Activated CD4-positive, alpha-beta T cell treated with anti-CD3 and anti-CD28 coated beads, Interleukin-2, Interleukin-6, amounts not matched to agents 100 ng/mL and 50 ng/mL, durations not matched to agents 16 hours and 8 hours (primary cell): ENCODE measurements around the gene LCN1.
A peak's percentile ranks its signal among the peaks of the same experiment; 100 is the strongest.

Experiments used
- DNase-seq: peaks from one replicate; pipeline ENCODE4 v3.0.0-alpha.2; 2020

The LCN1 gene

GRCh38 chr9:135520916-135521607, at the start of gene LCN1:
Gene LCN1 (plus strand): TSS chr9:135521440. CDS start chr9:135521498, 58 bp downstream.
- DNase-seq = no peak

- DNase-seq = no peak
Observed at GRCh38 chr9:135471791-135472640, 49.2 kb upstream of the LCN1 start.

GRCh38 chr9:135473972-135474543, 47.2 kb upstream of the LCN1 start:
- no peak for DNase-seq

DNA sequence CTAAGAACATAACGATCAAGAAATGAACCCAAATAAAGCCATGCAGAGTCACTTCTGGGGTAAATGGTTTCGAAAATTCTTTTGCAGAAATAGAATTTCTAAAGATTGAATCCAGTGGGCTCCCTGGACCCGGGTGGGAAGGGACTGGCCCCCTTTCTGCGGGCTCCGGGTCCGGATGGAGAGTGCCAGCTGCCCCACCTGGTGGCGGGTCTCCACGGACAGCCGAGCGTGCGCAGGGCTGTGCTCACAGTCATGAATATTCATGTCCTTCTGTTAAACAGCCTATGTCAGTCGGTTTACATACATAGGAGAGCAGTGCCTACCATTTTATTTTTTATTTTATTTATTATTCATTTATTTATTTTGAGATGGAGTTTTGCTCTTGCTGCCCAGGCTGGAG, 46.3 kb upstream of the LCN1 start:
- DNase-seq = peak; percentile 30

GRCh38 chr9:135476561-135477355, 44.5 kb upstream of the LCN1 start:
- no peak for DNase-seq

- DNase-seq = no peak
Observed at GRCh38 chr9:135478191-135478590, 43.0 kb upstream of the LCN1 start.

- no peak for DNase-seq
Observed at GRCh38 chr9:135478829-135479468, 42.3 kb upstream of the LCN1 start.

DNA sequence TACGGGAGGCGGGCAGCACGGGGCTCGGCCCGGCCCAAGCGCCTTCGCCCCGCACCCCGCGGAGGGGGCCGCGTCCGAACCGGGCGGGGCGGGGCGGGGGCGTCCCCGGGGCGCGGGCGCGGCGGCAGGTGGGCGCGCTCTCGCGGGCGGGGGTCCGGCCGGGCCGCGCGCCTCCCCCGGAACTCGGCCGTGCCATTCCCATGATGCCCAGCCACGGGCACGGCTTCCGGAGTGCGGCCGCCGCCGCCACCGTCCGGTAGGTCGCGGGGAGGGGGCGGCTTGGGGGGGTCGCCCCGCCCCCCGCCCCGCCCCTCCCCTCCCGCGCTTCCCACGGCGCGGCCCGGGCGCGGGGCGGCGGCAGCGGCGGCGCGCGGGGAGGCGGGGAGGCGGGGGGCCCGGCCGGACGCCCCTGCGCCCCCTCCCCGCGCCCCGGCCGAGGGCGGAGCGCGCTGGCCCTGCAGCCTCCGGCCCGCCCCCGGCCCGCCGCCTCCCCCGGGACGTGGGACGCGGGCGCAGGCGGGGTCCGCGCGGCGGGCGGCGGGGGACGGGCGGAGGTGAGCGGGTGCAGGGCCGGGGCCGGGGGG, 41.7 kb upstream of the LCN1 start, which contains the start of gene PPP1R26:
TSS of gene PPP1R26 (plus strand) at position 314 of the 584 bp plus-strand sequence. CDS start 4,729 bp downstream, outside the sequence.
- no peak for DNase-seq

DNA sequence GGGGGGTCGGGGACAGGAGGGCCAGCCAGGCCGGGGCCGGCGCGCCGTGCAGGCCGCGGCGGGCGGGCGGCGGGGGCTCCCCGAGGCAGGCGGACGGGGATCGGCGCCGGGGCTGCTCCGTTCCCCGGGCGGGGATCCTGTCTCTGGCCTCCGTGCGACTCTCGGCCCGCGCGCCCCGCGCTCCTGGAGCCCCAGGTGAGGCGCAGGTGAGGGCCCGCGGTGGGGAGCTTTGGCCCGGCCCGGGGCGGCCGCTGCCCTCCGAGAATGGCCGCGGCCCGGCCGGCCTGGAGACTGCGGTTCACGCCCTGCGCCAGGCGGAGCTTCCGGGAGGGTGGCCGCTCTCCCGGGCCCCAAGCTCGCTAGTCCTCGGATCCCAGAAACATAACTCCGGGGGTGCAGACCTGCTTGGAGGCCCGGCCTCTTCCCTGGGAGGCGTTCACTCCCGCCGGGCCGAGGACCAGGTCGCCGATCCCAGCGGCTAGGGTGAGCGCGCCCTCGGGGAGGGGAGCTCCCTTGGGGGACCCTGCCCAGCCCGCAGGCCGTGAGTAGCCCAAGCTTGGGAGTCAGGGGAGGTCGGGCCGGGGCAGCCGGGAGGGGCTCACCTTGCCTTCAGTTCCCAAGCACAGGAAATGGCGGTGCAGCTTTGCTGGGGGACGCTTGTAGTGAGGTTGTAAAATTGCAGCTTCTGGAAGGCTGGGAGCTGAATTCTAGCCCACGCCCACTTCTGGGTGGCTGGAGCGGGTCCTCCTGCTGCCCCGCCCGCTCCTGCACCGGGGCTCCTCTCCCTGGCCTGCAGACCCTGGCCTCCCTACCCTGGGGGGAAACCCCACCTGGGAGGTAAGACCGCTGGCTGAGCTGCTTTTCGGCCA, 40.9 kb upstream of the LCN1 start:
- DNase-seq = no peak

DNA sequence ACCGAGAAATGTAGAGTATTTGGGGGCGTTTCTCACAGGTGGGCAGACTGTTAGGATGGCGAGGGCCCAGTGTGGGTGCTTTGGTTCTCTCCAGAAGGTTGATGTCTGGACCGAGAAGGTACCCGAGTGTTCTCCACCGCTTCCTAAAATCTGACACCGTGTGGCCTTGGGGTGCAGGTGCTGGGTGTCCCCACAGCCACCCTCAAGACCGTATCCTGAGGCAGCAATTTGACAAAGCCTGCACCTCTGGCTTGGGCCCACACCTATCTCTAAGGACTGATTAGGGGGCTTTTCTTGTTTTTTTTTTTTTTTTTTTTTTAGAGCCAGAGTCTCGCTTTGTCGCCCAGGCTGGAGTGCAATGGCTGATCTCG, 40.3 kb upstream of the LCN1 start:
- DNase-seq = no peak

GRCh38 chr9:135482015-135482754, 39.1 kb upstream of the LCN1 start:
- DNase-seq = no peak

DNA sequence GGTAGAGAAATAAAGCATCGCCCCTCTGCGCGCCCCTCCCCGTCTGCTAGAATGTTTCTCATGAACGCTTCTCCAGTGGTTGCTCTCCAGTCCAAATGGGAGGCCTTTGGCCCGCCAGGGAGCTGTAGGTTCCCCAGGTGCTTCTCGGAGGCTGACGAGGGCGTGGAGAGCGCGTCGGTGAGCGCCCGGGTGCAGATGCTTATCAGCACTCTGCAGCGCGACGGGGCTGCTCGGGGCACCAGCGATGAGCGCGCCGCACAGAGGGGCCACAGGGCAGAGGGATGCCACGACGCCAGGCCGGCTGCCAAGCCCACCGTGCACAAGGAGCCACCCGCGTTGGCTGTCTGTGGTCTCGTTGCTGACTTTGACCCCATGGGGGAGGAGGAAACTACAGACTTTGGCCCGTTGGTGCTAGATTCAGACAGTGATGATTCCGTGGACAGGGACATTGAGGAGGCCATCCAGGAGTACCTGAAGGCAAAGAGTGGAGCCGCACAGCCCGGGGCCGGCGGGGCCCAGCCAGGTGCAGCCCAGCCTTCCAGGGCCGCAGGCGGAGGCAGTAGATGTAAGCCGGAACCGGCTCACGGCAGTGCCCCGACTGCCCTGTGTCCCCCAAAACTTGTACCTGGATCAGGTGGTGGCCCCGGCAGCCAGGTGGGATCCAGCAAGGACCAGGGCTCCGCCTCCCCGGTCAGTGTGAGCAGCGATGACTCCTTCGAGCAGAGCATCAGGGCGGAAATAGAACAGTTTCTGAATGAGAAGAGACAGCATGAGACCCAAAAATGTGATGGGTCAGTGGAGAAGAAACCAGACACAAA, 36.6 kb upstream of the LCN1 start:
- no peak for DNase-seq

DNA sequence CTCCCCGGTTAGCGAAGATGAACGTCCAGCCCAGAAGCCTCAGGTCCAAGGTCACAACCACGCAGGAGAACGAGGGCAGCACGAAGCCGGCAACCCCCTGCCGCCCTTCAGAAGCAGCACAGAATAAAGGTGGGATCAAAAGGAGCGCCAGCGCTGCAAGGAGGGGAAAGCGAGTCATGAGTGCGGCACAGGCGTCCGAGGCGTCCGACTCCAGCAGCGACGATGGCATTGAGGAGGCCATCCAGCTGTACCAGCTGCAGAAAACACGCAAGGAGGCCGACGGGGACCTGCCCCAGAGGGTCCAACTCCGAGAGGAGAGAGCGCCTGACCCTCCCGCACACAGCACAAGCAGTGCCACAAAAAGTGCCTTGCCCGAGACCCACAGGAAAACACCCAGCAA, 35.9 kb upstream of the LCN1 start:
- no peak for DNase-seq

DNA sequence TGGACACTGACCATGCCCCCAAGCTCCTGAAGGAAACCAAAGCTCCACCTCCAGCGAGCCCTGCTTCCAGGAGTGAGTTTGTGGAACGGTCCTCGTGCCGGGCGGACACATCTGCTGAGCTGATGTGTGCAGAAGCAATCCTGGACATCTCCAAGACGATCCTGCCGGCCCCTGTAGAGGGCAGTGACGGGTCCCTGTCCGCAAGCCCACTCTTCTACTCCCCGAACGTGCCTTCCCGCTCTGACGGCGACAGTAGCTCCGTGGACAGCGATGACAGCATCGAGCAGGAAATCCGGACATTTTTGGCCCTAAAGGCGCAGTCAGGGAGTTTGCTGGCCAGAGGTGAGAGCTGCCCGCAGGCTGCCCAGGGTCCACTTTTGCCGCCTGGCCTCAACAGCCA, 35.4 kb upstream of the LCN1 start:
- DNase-seq = no peak

DNA sequence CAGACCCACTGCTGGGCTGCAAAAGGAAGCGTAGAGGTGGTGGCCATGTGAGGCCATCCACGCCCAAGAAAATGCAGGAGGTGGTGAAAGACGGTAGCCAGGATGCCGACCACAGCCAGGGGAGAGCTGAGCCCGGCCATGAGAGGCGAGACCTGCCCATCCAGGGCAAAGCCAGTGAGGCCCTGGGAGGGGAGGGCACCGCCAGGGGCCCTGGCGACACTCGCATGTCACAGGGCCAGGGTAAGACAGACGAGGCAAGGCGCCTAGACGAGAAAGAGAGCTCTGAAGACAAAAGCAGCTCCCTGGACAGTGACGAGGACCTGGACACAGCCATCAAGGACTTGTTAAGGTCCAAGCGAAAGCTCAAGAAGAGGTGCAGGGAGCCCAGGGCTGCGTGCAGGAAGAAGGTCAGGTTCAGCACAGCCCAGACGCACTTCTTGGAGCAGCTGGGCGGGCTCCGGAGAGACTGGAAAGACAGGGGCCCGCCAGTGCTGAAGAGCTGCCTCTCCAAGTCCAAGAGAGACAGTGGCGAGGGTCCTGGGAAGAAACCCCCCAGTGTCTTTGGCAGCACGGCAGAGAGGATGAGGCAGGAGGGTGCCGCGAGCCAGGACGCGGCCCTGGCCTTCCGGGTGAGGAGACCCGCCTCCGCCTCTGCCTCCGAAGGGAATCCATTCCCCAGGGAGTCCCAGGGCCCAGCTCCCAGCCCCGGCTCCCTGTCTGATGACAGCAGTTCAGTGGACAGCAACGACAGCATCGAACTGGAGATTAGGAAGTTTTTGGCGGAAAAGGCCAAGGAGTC, 34.8 kb upstream of the LCN1 start:
- no peak for DNase-seq

- DNase-seq = no peak
Observed at GRCh38 chr9:135487281-135488012, 33.8 kb upstream of the LCN1 start.

- DNase-seq = no peak
Observed at GRCh38 chr9:135488013-135488330, 33.3 kb upstream of the LCN1 start.

- DNase-seq = no peak
Observed at GRCh38 chr9:135488527-135488926, 32.7 kb upstream of the LCN1 start.
